PC-9 (cell line): Measurements from ENCODE around the gene PPP4R3A.

ENCODE experiments used
- CTCF ChIP-seq: fragments of 200-600 bp; sonication (generic); conservative IDR thresholded peaks from 2 replicates; pipeline ENCODE4 v1.6.1; 2017; ENCODE audit warnings: mixed run types, antibody characterized with exemption, mild to moderate bottlenecking, moderate library complexity
- EZH2 ChIP-seq: fragments of 200-600 bp; sonication (generic); IDR thresholded peaks from 2 replicates; pipeline ENCODE4 v1.8.0; 2017; ENCODE audit warnings: antibody characterized with exemption, low read depth

DNA sequence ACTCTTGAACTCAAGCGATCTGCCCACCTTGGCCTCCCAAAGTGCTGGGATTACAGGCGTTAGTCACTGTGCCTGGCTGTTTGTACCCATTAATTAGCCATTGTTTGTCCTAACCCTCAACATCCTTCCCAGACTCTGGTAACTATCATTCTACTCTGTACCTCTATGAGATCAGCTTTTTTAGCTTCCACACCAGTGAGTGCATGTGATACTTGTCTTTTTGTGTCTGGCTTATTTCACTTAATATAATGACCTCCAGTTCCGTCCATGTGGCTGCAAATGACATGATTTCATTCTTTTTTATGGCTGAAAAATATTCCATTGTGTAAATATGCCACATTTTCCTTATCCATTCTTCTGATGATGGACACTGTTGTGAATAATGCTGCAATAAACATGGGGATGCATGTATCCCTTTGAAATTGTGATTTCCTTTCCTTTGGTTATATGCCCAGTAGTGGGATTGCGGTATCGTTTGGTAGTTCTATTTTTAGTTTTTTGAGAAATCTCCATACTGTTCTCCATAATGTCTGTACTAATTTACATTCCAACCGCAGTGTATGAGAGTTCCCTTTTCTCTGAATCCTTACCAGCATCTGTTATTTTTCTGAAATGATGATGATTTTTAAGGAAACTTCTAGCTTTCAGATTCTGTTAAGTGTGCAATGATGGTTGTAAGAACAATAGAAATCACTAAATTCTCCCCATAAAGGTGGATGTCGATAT, 6.7 kb upstream of the PPP4R3A start:
- no peak for TF ChIP-seq CTCF
- no peak for TF ChIP-seq EZH2
